Measurements from ENCODE around the gene COL28A1. TPM values are rescaled to one million over a fixed set of nuclear protein-coding genes. Genes with fewer than 3 reads are reported as not detected.

Gene COL28A1
- total RNA-seq, 1 experiment from 2014 or later, result 1.3 TPM

GRCh38 chr7:7539152-7539551, 3.5 kb upstream of the COL28A1 start:
- no peaks in the 10 kb centered on the region for H3K36me3 Mint-ChIP-seq (ENCODE audit: insufficient read depth, unreplicated experiment)
- CTCF ChIA-PET, result interaction anchor here (0.7 kb wide), 1 partner anchor 111 kb away, joined by 3 read pairs; no protein-coding TSS in a partner anchor

GRCh38 chr7:7537711-7538110, 2.0 kb upstream of the COL28A1 start:
- no peak for TF ChIP-seq CTCF (IDR thresholded peaks at IDR 0.05; ENCODE audit: unreplicated experiment)
- H3K4me1 Mint-ChIP-seq (ENCODE audit: low read depth, unreplicated experiment), result peaks cover 23% of the 10 kb centered on the region
- BruUV-seq (replicated peaks), result no TSS peak
- intact Hi-C loops (cut with micrococcal nuclease; ENCODE audit: unreplicated experiment), result loop anchor here (1.0 kb wide), 1 partner anchor 113 kb away; no protein-coding TSS in a partner anchor
- CTCF ChIA-PET, result no interaction called here
- no peaks in the 10 kb centered on the region for H3K27me3 Mint-ChIP-seq (ENCODE audit: unreplicated experiment)
- H3K4me3 Mint-ChIP-seq (ENCODE audit: low read depth, unreplicated experiment), result no peak overlapping the region
- DNase-seq, result no peak
- H3K36me3 Mint-ChIP-seq (ENCODE audit: insufficient read depth, unreplicated experiment), result no peaks in the 10 kb centered on the region
- H3K9me3 Mint-ChIP-seq (ENCODE audit: low read depth, unreplicated experiment), result no peaks in the 10 kb centered on the region
- H3K27ac Mint-ChIP-seq (ENCODE audit: unreplicated experiment), result no peak overlapping the region

More at GRCh38 chr7:7539152-7539551, 3.5 kb upstream of the COL28A1 start:
- no peak for DNase-seq
- H3K9me3 Mint-ChIP-seq (ENCODE audit: low read depth, unreplicated experiment), result no peaks in the 10 kb centered on the region
- H3K4me1 Mint-ChIP-seq (ENCODE audit: low read depth, unreplicated experiment), result peaks cover 24% of the 10 kb centered on the region
- H3K27ac Mint-ChIP-seq (ENCODE audit: unreplicated experiment), result no peak overlapping the region
- H3K27me3 Mint-ChIP-seq (ENCODE audit: unreplicated experiment), result no peaks in the 10 kb centered on the region
- no TSS peak for BruUV-seq (replicated peaks)
- intact Hi-C loops (cut with micrococcal nuclease; ENCODE audit: unreplicated experiment), result no loop called here
- H3K4me3 Mint-ChIP-seq (ENCODE audit: low read depth, unreplicated experiment), result no peak overlapping the region
- TF ChIP-seq CTCF (IDR thresholded peaks at IDR 0.05; ENCODE audit: unreplicated experiment), result no peak

GRCh38 chr7:7536396-7537019, 835 bp upstream of the COL28A1 start:
- Mint-ChIP-seq H3K4me1 (ENCODE audit: low read depth, unreplicated experiment) (peaks cover 11% of the 10 kb centered on the region), H3K27me3 (ENCODE audit: unreplicated experiment) (no peaks in the 10 kb centered on the region), H3K9me3 (ENCODE audit: low read depth, unreplicated experiment) (no peaks in the 10 kb centered on the region), H3K4me3 (ENCODE audit: low read depth, unreplicated experiment) (no peak overlapping the region), H3K36me3 (ENCODE audit: insufficient read depth, unreplicated experiment) (no peaks in the 10 kb centered on the region), H3K27ac (ENCODE audit: unreplicated experiment) (no peak overlapping the region)
- BruUV-seq (replicated peaks), result no TSS peak
- CTCF ChIA-PET, result no interaction called here
- TF ChIP-seq CTCF (IDR thresholded peaks at IDR 0.05; ENCODE audit: unreplicated experiment), result no peak
- intact Hi-C loops (cut with micrococcal nuclease; ENCODE audit: unreplicated experiment), result no loop called here
- DNase-seq, result no peak

GRCh38 chr7:7533831-7534430, 1.7 kb downstream of the COL28A1 start:
- intact Hi-C loops (cut with micrococcal nuclease; ENCODE audit: unreplicated experiment), result loop anchor here (2.0 kb wide), 1 partner anchor 19 kb away; no protein-coding TSS in a partner anchor
- BruUV-seq (replicated peaks), result no TSS peak
- H3K27ac Mint-ChIP-seq (ENCODE audit: unreplicated experiment), result no peak overlapping the region
- H3K4me3 Mint-ChIP-seq (ENCODE audit: low read depth, unreplicated experiment), result no peak overlapping the region
- H3K27me3 Mint-ChIP-seq (ENCODE audit: unreplicated experiment), result no peaks in the 10 kb centered on the region
- CTCF ChIA-PET, result no interaction called here
- no peaks in the 10 kb centered on the region for H3K9me3 Mint-ChIP-seq (ENCODE audit: low read depth, unreplicated experiment)
- DNase-seq, result no peak
- no peaks in the 10 kb centered on the region for H3K36me3 Mint-ChIP-seq (ENCODE audit: insufficient read depth, unreplicated experiment)
- no peak for TF ChIP-seq CTCF (IDR thresholded peaks at IDR 0.05; ENCODE audit: unreplicated experiment)
- H3K4me1 Mint-ChIP-seq (ENCODE audit: low read depth, unreplicated experiment), result peaks cover 6% of the 10 kb centered on the region
